GM12878 (cell line): ENCODE measurements around the gene BMP7. TPM values are rescaled to one million over a fixed set of nuclear protein-coding genes. Genes with fewer than 3 reads are reported as not detected.

Experiments used
- ATAC-seq: fragments of 200-7000 bp; cut with Tn5 transposase; 3 replicates; pipeline ENCODE4 v1.9.1; 2020; ENCODE audit warnings: mild to moderate bottlenecking, moderate library complexity
- BruUV-seq: library from RNA; stranded (reverse); fragments of 400-500 nt; replicated peaks from 2 replicates; lab custom pipeline; 2021; lab: Mats Ljungman, UMichigan
- CTCF ChIA-PET: fragments of 300-600 bp; sonication (Branson Sonifier 250); formaldehyde crosslinking; extraction: SDS; loops from one replicate; lab custom pipeline; 2021; ENCODE audit warnings: inconsistent platforms; lab: Yijun Ruan, JAX
- POLR2A ChIA-PET: fragments of 350-600 bp; formaldehyde crosslinking; extraction: SDS; loops from one replicate; lab custom pipeline; 2021; ENCODE audit warnings: inconsistent platforms; lab: Charles Lee
- RAD21 ChIA-PET: fragments of 300-600 bp; sonication (Branson Sonifier 250); formaldehyde crosslinking; loops from one replicate; lab custom pipeline; 2023; ENCODE audit warnings: antibody characterized with exemption; ENCODE audit not compliant: unreplicated experiment; lab: Charles Lee
- SMC1A ChIA-PET: fragments of 300-600 bp; sonication (Branson Sonifier 250); formaldehyde crosslinking; loops from one replicate; lab custom pipeline; 2023; ENCODE audit not compliant: unreplicated experiment, uncharacterized antibody; lab: Charles Lee
- DNase-seq: peaks from one replicate; pipeline ENCODE4 v3.0.0-alpha.2; 2011; ENCODE audit warnings: low read depth, low spot score
- FAIRE-seq: peaks from 3 replicates; lab custom pipeline; 2011; peaks lifted over from hg19 to GRCh38; lab: Jason Lieb, UNC
- H2AFZ ChIP-seq: 2 replicates; pipeline ENCODE4 v1.6.0; 2011; ENCODE audit warnings: low read depth, low read length, control low read depth; ENCODE audit not compliant: control insufficient read depth
- H3K27ac ChIP-seq: 2 replicates; pipeline ENCODE4 v1.5.1; 2011; ENCODE audit warnings: control low read depth; ENCODE audit not compliant: control insufficient read depth, insufficient read depth
- H3K27me3 ChIP-seq, 2 experiments: replicated peaks in 1 of 2; 2 replicates each; pipeline versions ENCODE4 v1.6.0 to v1.6.1; 2011; ENCODE audit warnings: low read length in 1 of 2; ENCODE audit not compliant: control insufficient read depth in 2 of 2, insufficient read depth in 2 of 2
- H3K36me3 ChIP-seq, 2 experiments: 2 replicates each; pipeline ENCODE4 v1.5.1; 2011; ENCODE audit warnings: low read length in 1 of 2; ENCODE audit not compliant: control insufficient read depth in 2 of 2, insufficient read depth in 2 of 2
- H3K4me1 ChIP-seq: 2 replicates; pipeline ENCODE4 v1.6.1; 2011; ENCODE audit warnings: mild to moderate bottlenecking, low read length, moderate library complexity, mixed read lengths; ENCODE audit not compliant: control insufficient read depth, insufficient read depth
- H3K4me2 ChIP-seq: 2 replicates; pipeline ENCODE4 v1.6.0; 2011; ENCODE audit warnings: control low read depth; ENCODE audit not compliant: control insufficient read depth, insufficient read depth
- H3K4me3 ChIP-seq: fragments of 200-600 bp; sonication (generic); 2 replicates; pipeline ENCODE4 v1.5.1; 2016
- H3K79me2 ChIP-seq: 2 replicates; pipeline ENCODE4 v1.6.0; 2011; ENCODE audit warnings: low read length; ENCODE audit not compliant: control insufficient read depth, insufficient read depth
- H3K9ac ChIP-seq: 2 replicates; pipeline ENCODE4 v1.8.0; 2011; ENCODE audit warnings: low read length, control low read depth, mixed read lengths; ENCODE audit not compliant: control insufficient read depth, insufficient read depth
- H3K9me3 ChIP-seq: replicated peaks from 3 replicates; pipeline ENCODE4 v1.5.1; 2011; ENCODE audit warnings: mild to moderate bottlenecking, low read length; ENCODE audit not compliant: control insufficient read depth, insufficient read depth
- H4K20me1 ChIP-seq: 2 replicates; pipeline ENCODE4 v1.6.0; 2011; ENCODE audit not compliant: control insufficient read depth, insufficient read depth
- CEBPB ChIP-seq, 2 experiments: fragments of 150-350 bp in 1 of 2; IDR thresholded peaks; 2 replicates each; pipeline ENCODE4 v1.6.1; 2012 to 2014; ENCODE audit warnings: low read depth in 2 of 2, low read length in 2 of 2, borderline replicate concordance in 1 of 2, inconsistent platforms in 1 of 2
- CHD2 ChIP-seq: IDR thresholded peaks from 2 replicates; pipeline ENCODE4 v1.6.1; 2011; ENCODE audit warnings: low read depth, low read length, improper control_type of control experiment, borderline replicate concordance
- ELK1 ChIP-seq: IDR thresholded peaks from 2 replicates; pipeline ENCODE4 v1.6.1; 2012; ENCODE audit warnings: low read depth, low read length, improper control_type of control experiment
- KAT2A ChIP-seq: conservative IDR thresholded peaks from 2 replicates; pipeline ENCODE4 v1.6.1; 2011; ENCODE audit warnings: low read depth, low read length; ENCODE audit not compliant: control insufficient read depth
- MYC ChIP-seq: IDR thresholded peaks from 2 replicates; pipeline ENCODE4 v1.6.1; 2011; ENCODE audit warnings: mild to moderate bottlenecking, low read length, moderate library complexity, inconsistent platforms; ENCODE audit not compliant: insufficient read depth, insufficient replicate concordance, insufficient read length, severe bottlenecking
- NFXL1 ChIP-seq: fragments of 450-650 bp; IDR thresholded peaks from 2 replicates; pipeline ENCODE4 v1.6.1; 2017; ENCODE audit warnings: antibody characterized with exemption, mild to moderate bottlenecking, borderline replicate concordance
- SIN3A ChIP-seq: IDR thresholded peaks from 2 replicates; pipeline ENCODE4 v1.6.1; 2012; ENCODE audit warnings: low read depth, low read length, improper control_type of control experiment
- WGBS: methylation state at CpG from one replicate; pipeline ENCODE4 v1.1.6; 2016; ENCODE audit warnings: low lambda C conversion rate; ENCODE audit not compliant: insufficient replicate concordance, insufficient coverage; ENCODE audit errors: missing lambda C conversion rate; 5-methylcytosine and 5-hydroxymethylcytosine counted together
- in situ Hi-C: fragments of 300-500 bp; cut with MboI; formaldehyde crosslinking; loops from 9 replicates; pipeline ENCODE4 v1.14.3; 2018; ENCODE audit warnings: mixed read lengths
- intact Hi-C: fragments of 100-400 bp; cut with micrococcal nuclease; formaldehyde crosslinking; loops from one replicate; pipeline ENCODE4 v1.14.2; 2022; ENCODE audit not compliant: unreplicated experiment
- polyA plus RNA-seq, 11 experiments: library from polyadenylated mRNA; depleted of rRNA in 4 of 11; unstranded in 6 of 11; stranded (reverse) in 5 of 11; fragments of >200 nt; fragmentation: Nextera tagmentation in 4 of 11; fragmentation: Illumina TruSeq in 1 of 11; extraction: Ambion mirVana in 4 of 11; extraction: Trizol in 1 of 11; gene quantifications; 1 replicate in 1 of 11; 2 replicates in 10 of 11; pipeline versions ENCODE4 v1.2.1 to v1.2.3, GENCODE V29; 2011 to 2016; ENCODE audit warnings: inconsistent platforms in 2 of 11, missing spikeins in 2 of 11, low read depth in 1 of 11
- total RNA-seq, 4 experiments: library from RNA; depleted of rRNA in 3 of 4; stranded (reverse); fragments of >200 nt in 3 of 4; fragmentation: Illumina TruSeq in 1 of 4; extraction: Trizol in 1 of 4; gene quantifications; 2 replicates each; pipeline versions ENCODE4 v1.2.1 to v1.2.3, GENCODE V29; 2013 to 2021

BMP7 gene
- total and polyA plus RNA-seq, 10 of the 15 experiments (the other 5 are each of a cell fraction or from before 2014, with no cell fraction given), result 0.18 to 0.51 (median 0.28) TPM; not detected in 7

DNA sequence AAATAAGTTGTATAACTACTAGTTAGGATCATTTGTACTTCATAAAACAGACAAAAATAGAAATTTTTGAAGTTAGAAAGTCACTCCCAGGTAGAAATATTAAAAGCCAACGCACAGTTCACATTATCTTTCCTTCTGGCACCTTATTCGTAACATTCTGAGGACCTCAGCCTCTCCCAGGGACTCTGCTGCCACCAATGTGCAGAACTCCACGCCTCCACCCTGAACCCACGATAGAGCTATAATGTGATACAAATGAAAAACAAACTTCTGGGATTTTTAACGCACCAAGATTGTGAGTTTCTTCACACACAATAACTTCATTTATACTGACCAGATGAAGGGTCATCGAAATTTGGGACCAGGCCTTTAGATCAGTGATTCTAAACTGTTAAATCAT, 9.5 kb downstream of the BMP7 start:
- Histone ChIP-seq H4K20me1 (no peaks in the 10 kb centered on the region), H3K4me2 (no peak overlapping the region), H3K9ac (no peak overlapping the region), H3K27ac (no peak overlapping the region), H3K9me3 (no peaks in the 10 kb centered on the region), H3K79me2 (no peaks in the 10 kb centered on the region), H3K4me1 (no peaks in the 10 kb centered on the region), H2AFZ (no peak overlapping the region), H3K4me3 (no peak overlapping the region), H3K36me3 (no peaks in the 10 kb centered on the region), H3K27me3 (peaks cover 0 to 3% of the 10 kb centered on the region in 2 experiments; a peak in 2 of 4 replicates)
- no peak for FAIRE-seq
- DNase-seq, result no peak
- ATAC-seq, result no peak
- 28% methylated on average over 6 of the region's 6 CpGs for WGBS
- in situ Hi-C loops, result no loop called here
- no TSS peak for BruUV-seq
- SMC1A ChIA-PET, result no interaction called here
- CTCF ChIA-PET, result interaction anchor here (1.3 kb wide), 1 partner anchor 92 kb away, joined by 3 read pairs; no protein-coding TSS in a partner anchor
- intact Hi-C loops, result no loop called here
- POLR2A ChIA-PET, result no interaction called here
- RAD21 ChIA-PET, result no interaction called here
- TF ChIP-seq CEBPB (IDR thresholded peaks at IDR 0.05; ENCODE audit: borderline replicate concordance in 1 of 2, low read depth in 2 of 2, low read length in 2 of 2), result no peak
- TF ChIP-seq NFXL1, result peak; percentile 89; the same call in 1 of the 2 replicates
- TF ChIP-seq ELK1, result no peak

DNA sequence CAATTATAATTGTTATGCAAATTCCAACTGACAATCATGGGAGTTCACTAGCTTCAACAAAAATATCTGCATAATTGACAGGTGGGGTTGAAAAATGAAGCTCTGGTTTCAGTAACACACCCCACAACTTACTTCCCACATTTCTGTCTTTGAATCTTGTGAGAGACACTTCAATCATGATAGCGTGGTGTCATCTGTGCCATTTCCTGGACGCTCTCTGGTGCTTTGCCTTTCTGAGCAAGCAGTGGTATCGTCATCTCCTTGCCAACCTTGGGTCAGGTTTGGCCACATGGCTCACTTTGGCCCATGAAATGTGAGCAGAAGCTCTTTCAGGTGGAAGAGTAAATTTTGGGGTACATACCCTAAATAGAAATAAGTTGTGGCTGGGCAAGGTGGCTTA, 10.2 kb downstream of the BMP7 start:
- SMC1A ChIA-PET, result no interaction called here
- Histone ChIP-seq H3K4me2 (no peak overlapping the region), H4K20me1 (no peaks in the 10 kb centered on the region), H3K36me3 (no peaks in the 10 kb centered on the region), H3K27me3 (peaks cover 0 to 3% of the 10 kb centered on the region in 2 experiments; a peak in 2 of 4 replicates), H3K27ac (no peak overlapping the region), H3K9me3 (no peaks in the 10 kb centered on the region), H3K4me3 (no peak overlapping the region), H3K4me1 (no peaks in the 10 kb centered on the region), H3K79me2 (no peaks in the 10 kb centered on the region), H2AFZ (no peak overlapping the region), H3K9ac (no peak overlapping the region)
- TF ChIP-seq CHD2 (no peak), MYC (no peak), NFXL1 (peak; percentile 22; the same call in 1 of the 2 replicates), SIN3A (no peak), KAT2A (no peak)
- CTCF ChIA-PET, result no interaction called here
- ATAC-seq, result no peak
- POLR2A ChIA-PET, result no interaction called here
- DNase-seq, result no peak
- RAD21 ChIA-PET, result no interaction called here
- WGBS, result 34% methylated on average over 3 of the region's 3 CpGs
- intact Hi-C loops, result no loop called here
- no peak for FAIRE-seq
- in situ Hi-C loops, result no loop called here
- BruUV-seq, result no TSS peak
